Measurements from ENCODE around the gene SSH3. TPM values are rescaled to one million over a fixed set of nuclear protein-coding genes. Genes with fewer than 3 reads are reported as not detected.

SSH3 gene
- total RNA-seq, 2 experiments from 2014 or later: 9.2 to 18.5 TPM

- H3K9me3 ChIP-seq (ENCODE audit: low read length): no peaks in the 10 kb centered on the region
- H3K4me2 ChIP-seq (ENCODE audit: low read length): peak overlapping the region; percentile 96; the same call in 1 of the 2 replicates
- H4K20me1 ChIP-seq (ENCODE audit: insufficient read depth, low read length): no peaks in the 10 kb centered on the region
- no peaks in the 10 kb centered on the region for H3K9me2 ChIP-seq (ENCODE audit: insufficient read depth, low read length)
- H3K36me3 ChIP-seq (ENCODE audit: insufficient read depth, low read length): no peaks in the 10 kb centered on the region
- peaks cover 8% of the 10 kb centered on the region; the same call in 1 of the 2 replicates for H3K79me2 ChIP-seq (ENCODE audit: insufficient read depth, low read depth, low read length)
- no TSS peak for BruUV-seq (replicated peaks)
- CTCF ChIA-PET (ENCODE audit: unreplicated experiment): interaction anchor here (1.2 to 7.3 kb wide), 3 partner anchors 16 to 27 kb away, joined by 3 to 136 read pairs (median 12); partner anchors contain the start of gene CLCF1
- H3K27ac ChIP-seq (ENCODE audit: low read depth, low read length, poor library complexity, severe bottlenecking): no peak overlapping the region
- no peak for DNase-seq (ENCODE audit: low spot score)
- peak overlapping the region; percentile 59; the same call in 1 of the 2 replicates for H2AFZ ChIP-seq (ENCODE audit: low read length)
- intact Hi-C loops (cut with micrococcal nuclease; ENCODE audit: unreplicated experiment): loop anchor here (1.0 to 10.0 kb wide), 3 partner anchors 16 to 227 kb away; partner anchors contain the start of gene GSTP1
- POLR2A ChIA-PET: interaction anchor here (9.3 kb wide), 1 partner anchor 21 kb away, joined by 106 read pairs; no protein-coding TSS in a partner anchor
- TF ChIP-seq CTCF (conservative IDR thresholded peaks at IDR 0.05; ENCODE audit: low read length) (no peak), EZH2phosphoT487 (IDR thresholded peaks at IDR 0.05; ENCODE audit: borderline replicate concordance, low read depth, low read length) (no peak)
- H3K4me3 ChIP-seq (ENCODE audit: low read depth, low read length, poor library complexity, severe bottlenecking): no peak overlapping the region
- H3K4me1 ChIP-seq (ENCODE audit: insufficient read depth, low read length, poor library complexity, severe bottlenecking): peaks cover 43% of the 10 kb centered on the region
Measured at GRCh38 chr11:67357831-67358670, 54.7 kb downstream of the SSH3 start.

Small RNAs within 50 kb of the gene (small RNA-seq; reads per million reads assigned to genes)
- 0.78 reads per million, percentile 34 among the genes with 10 or more reads in this experiment for gene RN7SKP239

Other genes with a start within 250 kb of the SSH3 start
- gene RHOD, start 246.7 kb upstream of the SSH3 start, total RNA-seq (2014; rRNA removed; shearing (Covaris generic)): not detected in 2 replicates
- gene RHOD, start 246.7 kb upstream of the SSH3 start, total RNA-seq (2022): not detected in 2 replicates
- 25.4 and 31.7 TPM in 2 replicates for gene KDM2A, start 184.3 kb upstream of the SSH3 start, total RNA-seq (2014; rRNA removed; shearing (Covaris generic))
- gene KDM2A, start 184.3 kb upstream of the SSH3 start, total RNA-seq (2022): 62.5 and 66.2 TPM in 2 replicates
- 379 and 397 TPM in 2 replicates for gene GRK2, start 37.1 kb upstream of the SSH3 start, total RNA-seq (2014; rRNA removed; shearing (Covaris generic))
- 280 and 373 TPM in 2 replicates for gene GRK2, start 37.1 kb upstream of the SSH3 start, total RNA-seq (2022)
- gene ANKRD13D, start 14.2 kb upstream of the SSH3 start, total RNA-seq (2014; rRNA removed; shearing (Covaris generic)): 101 and 136 TPM in 2 replicates
- 119 and 136 TPM in 2 replicates for gene ANKRD13D, start 14.2 kb upstream of the SSH3 start, total RNA-seq (2022)
- gene POLD4, start 50.0 kb downstream of the SSH3 start, total RNA-seq (2014; rRNA removed; shearing (Covaris generic)): 146 and 153 TPM in 2 replicates
- 160 and 171 TPM in 2 replicates for gene POLD4, start 50.0 kb downstream of the SSH3 start, total RNA-seq (2022)
- 0.35 and 0.67 TPM in 2 replicates for gene CLCF1, start 70.1 kb downstream of the SSH3 start, total RNA-seq (2014; rRNA removed; shearing (Covaris generic))
- gene CLCF1, start 70.1 kb downstream of the SSH3 start, total RNA-seq (2022): 0.34 TPM in 1 of 2 replicates, not detected in the other
- gene RAD9A, start 88.5 kb downstream of the SSH3 start, total RNA-seq (2014; rRNA removed; shearing (Covaris generic)): 30.1 and 51.0 TPM in 2 replicates
- 62.2 and 71.1 TPM in 2 replicates for gene RAD9A, start 88.5 kb downstream of the SSH3 start, total RNA-seq (2022)
- gene PPP1CA, start 98.3 kb downstream of the SSH3 start, total RNA-seq (2014; rRNA removed; shearing (Covaris generic)): 248 and 311 TPM in 2 replicates
- gene PPP1CA, start 98.3 kb downstream of the SSH3 start, total RNA-seq (2022): 210 and 219 TPM in 2 replicates
- gene TBC1D10C, start 100.6 kb downstream of the SSH3 start, total RNA-seq (2014; rRNA removed; shearing (Covaris generic)): 105 and 124 TPM in 2 replicates
- gene TBC1D10C, start 100.6 kb downstream of the SSH3 start, total RNA-seq (2022): 108 and 117 TPM in 2 replicates
- 0.06 and 0.15 TPM in 2 replicates for gene CARNS1, start 112.1 kb downstream of the SSH3 start, total RNA-seq (2014; rRNA removed; shearing (Covaris generic))
- gene CARNS1, start 112.1 kb downstream of the SSH3 start, total RNA-seq (2022): 0.21 and 0.41 TPM in 2 replicates
- 51.1 and 69.4 TPM in 2 replicates for gene RPS6KB2, start 125.0 kb downstream of the SSH3 start, total RNA-seq (2014; rRNA removed; shearing (Covaris generic))
- gene RPS6KB2, start 125.0 kb downstream of the SSH3 start, total RNA-seq (2022): 48.3 and 54.9 TPM in 2 replicates
- 175 and 212 TPM in 2 replicates for gene PTPRCAP, start 134.2 kb downstream of the SSH3 start, total RNA-seq (2014; rRNA removed; shearing (Covaris generic))
- gene PTPRCAP, start 134.2 kb downstream of the SSH3 start, total RNA-seq (2022): 101 and 129 TPM in 2 replicates
- gene CORO1B, start 139.9 kb downstream of the SSH3 start, total RNA-seq (2014; rRNA removed; shearing (Covaris generic)): 48.0 and 55.3 TPM in 2 replicates
- gene CORO1B, start 139.9 kb downstream of the SSH3 start, total RNA-seq (2022): 85.3 and 87.4 TPM in 2 replicates
- not detected in 2 replicates for gene GPR152, start 149.2 kb downstream of the SSH3 start, total RNA-seq (2014; rRNA removed; shearing (Covaris generic))
- gene GPR152, start 149.2 kb downstream of the SSH3 start, total RNA-seq (2022): not detected in 2 replicates
- 3.0 and 3.1 TPM in 2 replicates for gene CABP4, start 151.8 kb downstream of the SSH3 start, total RNA-seq (2014; rRNA removed; shearing (Covaris generic))
- 11.5 and 11.8 TPM in 2 replicates for gene CABP4, start 151.8 kb downstream of the SSH3 start, total RNA-seq (2022)
- 26.8 and 38.8 TPM in 2 replicates for gene TMEM134, start 165.7 kb downstream of the SSH3 start, total RNA-seq (2014; rRNA removed; shearing (Covaris generic))
- gene TMEM134, start 165.7 kb downstream of the SSH3 start, total RNA-seq (2022): 76.9 and 86.9 TPM in 2 replicates
- 123 and 125 TPM in 2 replicates for gene AIP, start 179.5 kb downstream of the SSH3 start, total RNA-seq (2014; rRNA removed; shearing (Covaris generic))
- 112 and 116 TPM in 2 replicates for gene AIP, start 179.5 kb downstream of the SSH3 start, total RNA-seq (2022)
- 37.2 and 43.5 TPM in 2 replicates for gene PITPNM1, start 201.8 kb downstream of the SSH3 start, total RNA-seq (2014; rRNA removed; shearing (Covaris generic))
- 45.6 and 51.3 TPM in 2 replicates for gene PITPNM1, start 201.8 kb downstream of the SSH3 start, total RNA-seq (2022)
- gene CDK2AP2, start 204.6 kb downstream of the SSH3 start, total RNA-seq (2014; rRNA removed; shearing (Covaris generic)): 57.0 and 71.5 TPM in 2 replicates
- gene CDK2AP2, start 204.6 kb downstream of the SSH3 start, total RNA-seq (2022): 83.9 and 90.2 TPM in 2 replicates
- gene CABP2, start 219.9 kb downstream of the SSH3 start, total RNA-seq (2014; rRNA removed; shearing (Covaris generic)): not detected in 2 replicates
- gene CABP2, start 219.9 kb downstream of the SSH3 start, total RNA-seq (2022): not detected in 2 replicates

All from OCI-LY7 (cell line).